22Rv1 (cell line): ENCODE data around the gene STAT6.
"Not testable (repeated sequence)": the region's sequence is repeated elsewhere in the genome, so short reads cannot be mapped to it uniquely, and the experiment has no call there.

Experiments
- H3K27ac ChIP-seq: fragments of 450-650 bp; 2 replicates; pipeline ENCODE4 v1.5.1; 2017
- CTCF ChIP-seq: fragments of 450-650 bp; IDR thresholded peaks from 2 replicates; pipeline ENCODE4 v1.5.1; 2017; ENCODE audit warnings: mild to moderate bottlenecking
- ZFX ChIP-seq: fragments of 450-650 bp; IDR thresholded peaks from 2 replicates; pipeline ENCODE4 v1.6.1; 2017; ENCODE audit warnings: antibody characterized with exemption, borderline replicate concordance

Gene STAT6

GRCh38 chr12:57124261-57124877 lies 13.2 kb upstream of the STAT6 start:
- no peak overlapping the region for H3K27ac ChIP-seq
- no peak for TF ChIP-seq ZFX
- TF ChIP-seq CTCF = peak; percentile 100

GRCh38 chr12:57123813-57124212 lies 12.7 kb upstream of the STAT6 start:
- no peak overlapping the region for H3K27ac ChIP-seq
- TF ChIP-seq ZFX = no peak
- no peak for TF ChIP-seq CTCF

- H3K27ac ChIP-seq = not testable (repeated sequence)
These were observed 9.6 kb upstream of the STAT6 start for GRCh38 chr12:57120718-57121117.

GRCh38 chr12:57119294-57120085 lies 8.3 kb upstream of the STAT6 start:
- TF ChIP-seq CTCF = no peak
- TF ChIP-seq ZFX = no peak
- H3K27ac ChIP-seq = no peak overlapping the region

- no peak overlapping the region for H3K27ac ChIP-seq
- TF ChIP-seq CTCF (no peak), ZFX (no peak)
These were observed 7.6 kb upstream of the STAT6 start for GRCh38 chr12:57118711-57119271.

GRCh38 chr12:57116580-57117281 lies 5.6 kb upstream of the STAT6 start:
- TF ChIP-seq ZFX = no peak
- TF ChIP-seq CTCF = no peak

GRCh38 chr12:57112492-57113294 lies 1.5 kb upstream of the STAT6 start:
- H3K27ac ChIP-seq = peak overlapping the region; percentile 99
- TF ChIP-seq ZFX (no peak), CTCF (peak; percentile 94)

More at GRCh38 chr12:57116580-57117281, 5.6 kb upstream of the STAT6 start:
- no peak overlapping the region for H3K27ac ChIP-seq
